A673 (cell line): ENCODE results near the gene SCN10A. TPM values are rescaled to one million over a fixed set of nuclear protein-coding genes. Genes with fewer than 3 reads are reported as not detected.

ENCODE experiments used
- BruUV-seq: library from RNA; stranded (reverse); fragments of 400-500 nt; replicated peaks from 2 replicates; lab custom pipeline; 2021; lab: Mats Ljungman, UMichigan
- CTCF ChIA-PET: fragments of 300-600 bp; sonication (Branson Sonifier 250); formaldehyde crosslinking; loops from one replicate; lab custom pipeline; 2022; ENCODE audit warnings: antibody characterized with exemption; lab: Charles Lee
- POLR2A ChIA-PET: fragments of 300-600 bp; sonication (Branson Sonifier 250); formaldehyde crosslinking; loops from one replicate; lab custom pipeline; 2022; ENCODE audit warnings: antibody characterized with exemption; ENCODE audit not compliant: low non-redundant PET; lab: Charles Lee
- DNase-seq: peaks from one replicate; pipeline ENCODE4 v3.0.0-alpha.2; 2015; ENCODE audit warnings: low spot score
- H3K27ac ChIP-seq: fragments of 200-600 bp; sonication (generic); 2 replicates; pipeline ENCODE4 v1.5.1; 2016; ENCODE audit warnings: mixed run types, low read depth, mild to moderate bottlenecking, mixed read lengths, antibody characterized with exemption, low read length; ENCODE audit not compliant: poor library complexity, severe bottlenecking
- H3K27me3 ChIP-seq: fragments of 200-600 bp; sonication (generic); replicated peaks from 2 replicates; pipeline ENCODE4 v1.6.1; 2017; ENCODE audit warnings: mixed run types, low read depth, mild to moderate bottlenecking, mixed read lengths, antibody characterized with exemption, low read length; ENCODE audit not compliant: insufficient read depth, poor library complexity
- H3K36me3 ChIP-seq: fragments of 200-600 bp; sonication (generic); 2 replicates; pipeline ENCODE4 v1.6.1; 2016; ENCODE audit warnings: mixed run types, mild to moderate bottlenecking, mixed read lengths, antibody characterized with exemption, low read length; ENCODE audit not compliant: insufficient read depth, poor library complexity, severe bottlenecking
- H3K4me1 ChIP-seq: fragments of 200-600 bp; sonication (generic); 2 replicates; pipeline ENCODE4 v1.6.1; 2017; ENCODE audit warnings: mixed run types, mild to moderate bottlenecking, mixed read lengths, antibody characterized with exemption, low read length; ENCODE audit not compliant: insufficient read depth, poor library complexity, severe bottlenecking
- H3K4me3 ChIP-seq: fragments of 200-600 bp; sonication (generic); 2 replicates; pipeline ENCODE4 v1.5.1; 2016; ENCODE audit warnings: low read depth, mixed run types, mild to moderate bottlenecking, mixed read lengths, low read length; ENCODE audit not compliant: poor library complexity, severe bottlenecking
- H3K9me3 ChIP-seq: fragments of 200-600 bp; sonication (generic); 2 replicates; pipeline ENCODE4 v1.6.1; 2016; ENCODE audit warnings: mixed run types, low read depth, mild to moderate bottlenecking, mixed read lengths, antibody characterized with exemption, low read length; ENCODE audit not compliant: poor library complexity, severe bottlenecking
- CTCF ChIP-seq: fragments of 300-800, 200-600 bp; sonication (generic); conservative IDR thresholded peaks from 2 replicates; pipeline ENCODE4 v1.5.1; 2017; ENCODE audit warnings: low read depth, mild to moderate bottlenecking, antibody characterized with exemption, low read length, moderate library complexity, mixed read lengths
- EZH2 ChIP-seq: fragments of 200-600 bp; sonication (generic); IDR thresholded peaks from 2 replicates; pipeline ENCODE4 v1.6.1; 2017; ENCODE audit warnings: borderline replicate concordance, low read depth, mild to moderate bottlenecking, mixed read lengths, antibody characterized with exemption, low read length; ENCODE audit not compliant: poor library complexity, severe bottlenecking
- intact Hi-C: fragments of 100-400 bp; cut with micrococcal nuclease; formaldehyde crosslinking; loops from one replicate; pipeline ENCODE4 v1.10.0; 2022; ENCODE audit not compliant: unreplicated experiment
- total RNA-seq: library from RNA; stranded (reverse); gene quantifications from 2 replicates; pipeline ENCODE4 v1.2.3, GENCODE V29; 2021

Gene SCN10A
- total RNA-seq, 1 experiment from 2014 or later, result not detected

- POLR2A ChIA-PET, result no interaction called here
- BruUV-seq, result no TSS peak
- CTCF ChIA-PET, result interaction anchor here (1.5 kb wide), 1 partner anchor 352 kb away, joined by 5 read pairs; no protein-coding TSS in a partner anchor
- Histone ChIP-seq H3K27ac (no peak overlapping the region), H3K4me1 (no peaks in the 10 kb centered on the region), H3K4me3 (no peak overlapping the region), H3K9me3 (no peaks in the 10 kb centered on the region), H3K36me3 (no peaks in the 10 kb centered on the region), H3K27me3 (no peaks in the 10 kb centered on the region)
- intact Hi-C loops, result no loop called here
- no peak for TF ChIP-seq EZH2
- TF ChIP-seq CTCF, result no peak
- DNase-seq, result no peak
Measured at GRCh38 chr3:38648024-38648658, 167.9 kb downstream of the SCN10A start.

- Histone ChIP-seq H3K36me3 (no peaks in the 10 kb centered on the region), H3K4me3 (no peak overlapping the region), H3K4me1 (no peaks in the 10 kb centered on the region), H3K27ac (no peak overlapping the region), H3K27me3 (no peaks in the 10 kb centered on the region), H3K9me3 (no peaks in the 10 kb centered on the region)
- DNase-seq, result no peak
- POLR2A ChIA-PET, result no interaction called here
- CTCF ChIA-PET, result interaction anchor here (1.5 kb wide), 1 partner anchor 353 kb away, joined by 5 read pairs; no protein-coding TSS in a partner anchor
- TF ChIP-seq CTCF, result no peak
- intact Hi-C loops, result no loop called here
- no TSS peak for BruUV-seq
Measured at GRCh38 chr3:38647217-38647970, 168.6 kb downstream of the SCN10A start.

Other genes with a start within 250 kb of the SCN10A start
- gene SCN5A, start 166.5 kb downstream of the SCN10A start, total RNA-seq, result 0.54 and 1.0 TPM in 2 replicates
- gene SCN11A, start 235.7 kb upstream of the SCN10A start, total RNA-seq, result not detected in 2 replicates
- 19.2 and 19.3 TPM in 2 replicates for gene WDR48, start 235.8 kb upstream of the SCN10A start, total RNA-seq